WTC11 (cell line): ENCODE measurements around the gene CSNK2B. TPM values are rescaled to one million over a fixed set of nuclear protein-coding genes. Genes with fewer than 3 reads are reported as not detected.

Experiments
- ATAC-seq: fragments of 200-7000 bp; cut with Tn5 transposase; 2 replicates; pipeline ENCODE4 v1.10.0; 2021; ENCODE audit warnings: mild to moderate bottlenecking, moderate library complexity
- CTCF ChIA-PET: fragments of 300-600 bp; sonication (Branson Sonifier 250); formaldehyde crosslinking; loops from one replicate; lab custom pipeline; 2021; ENCODE audit warnings: antibody characterized with exemption; lab: Charles Lee
- POLR2A ChIA-PET: fragments of 350-600 bp; sonication (Branson Sonifier 250); formaldehyde crosslinking; loops from one replicate; lab custom pipeline; 2021; ENCODE audit warnings: antibody characterized with exemption; lab: Charles Lee
- DNase-seq: peaks from one replicate; pipeline ENCODE4 v3.0.0; 2021; ENCODE audit warnings: low spot score
- H3K27ac Mint-ChIP-seq: 2 replicates; pipeline ENCODE4 v1.8.0; 2021; ENCODE audit warnings: mixed read lengths
- H3K27me3 Mint-ChIP-seq: 2 replicates; pipeline ENCODE4 v1.8.0; 2021; ENCODE audit warnings: low read depth, mild to moderate bottlenecking, moderate library complexity, mixed read lengths
- H3K36me3 Mint-ChIP-seq: 2 replicates; pipeline ENCODE4 v1.8.0; 2021; ENCODE audit warnings: mixed read lengths
- H3K4me1 Mint-ChIP-seq: 2 replicates; pipeline ENCODE4 v1.8.0; 2022; ENCODE audit warnings: mixed read lengths
- H3K4me3 Mint-ChIP-seq: 2 replicates; pipeline ENCODE4 v1.8.0; 2021; ENCODE audit warnings: mild to moderate bottlenecking, moderate library complexity, mixed read lengths
- H3K9me3 Mint-ChIP-seq: 2 replicates; pipeline ENCODE4 v1.8.0; 2021; ENCODE audit warnings: mixed read lengths
- CDX4 ChIP-seq: fragments of 250-450 bp; sonication (Bioruptor Pico); IDR thresholded peaks from 2 replicates; pipeline ENCODE4 v1.9.0; 2021; ENCODE audit warnings: moderate library complexity, mild to moderate bottlenecking, inconsistent platforms, borderline replicate concordance
- CREM ChIP-seq: sonication (generic); formaldehyde crosslinking; IDR thresholded peaks from 2 replicates; pipeline ENCODE4 v1.8.1; 2022; ENCODE audit warnings: mild to moderate bottlenecking, missing genetic modification reagents, moderate library complexity
- EMX1 ChIP-seq: fragments of 250-450 bp; sonication (Bioruptor Pico); IDR thresholded peaks from 2 replicates; pipeline ENCODE4 v1.8.0; 2021; ENCODE audit warnings: mild to moderate bottlenecking
- ESRRA ChIP-seq: sonication (generic); formaldehyde crosslinking; IDR thresholded peaks from 2 replicates; pipeline ENCODE4 v1.8.1; 2022; ENCODE audit warnings: mild to moderate bottlenecking, missing genetic modification reagents, borderline replicate concordance
- GABPB1 ChIP-seq: sonication (generic); formaldehyde crosslinking; IDR thresholded peaks from 2 replicates; pipeline ENCODE4 v1.8.1; 2023; ENCODE audit warnings: mild to moderate bottlenecking, missing genetic modification reagents
- HMGA2 ChIP-seq: fragments of 250-450 bp; sonication (Bioruptor Pico); IDR thresholded peaks from 2 replicates; pipeline ENCODE4 v1.4.0; 2021; ENCODE audit warnings: mild to moderate bottlenecking, moderate library complexity
- IRF2 ChIP-seq: sonication (generic); formaldehyde crosslinking; IDR thresholded peaks from 2 replicates; pipeline ENCODE4 v1.8.0; 2022; ENCODE audit warnings: low read depth, missing genetic modification reagents, borderline replicate concordance
- KAT7 ChIP-seq: sonication (generic); formaldehyde crosslinking; IDR thresholded peaks from 2 replicates; pipeline ENCODE4 v1.8.1; 2023; ENCODE audit warnings: missing genetic modification reagents, mild to moderate bottlenecking, borderline replicate concordance
- MAX ChIP-seq: sonication (generic); formaldehyde crosslinking; IDR thresholded peaks from 2 replicates; pipeline ENCODE4 v1.8.0; 2022; ENCODE audit warnings: mild to moderate bottlenecking, missing genetic modification reagents
- RELA ChIP-seq: sonication (generic); formaldehyde crosslinking; IDR thresholded peaks from 2 replicates; pipeline ENCODE4 v1.8.1; 2022; ENCODE audit warnings: missing genetic modification reagents, mild to moderate bottlenecking, borderline replicate concordance
- SOX15 ChIP-seq: fragments of 250-450 bp; sonication (Bioruptor Pico); IDR thresholded peaks from 2 replicates; pipeline ENCODE4 v1.9.0; 2021; ENCODE audit warnings: mild to moderate bottlenecking
- SP1 ChIP-seq: sonication (generic); formaldehyde crosslinking; conservative IDR thresholded peaks from 2 replicates; pipeline ENCODE4 v1.8.1; 2022; ENCODE audit warnings: missing genetic modification reagents
- TEAD1 ChIP-seq: sonication (generic); formaldehyde crosslinking; IDR thresholded peaks from 2 replicates; pipeline ENCODE4 v1.8.0; 2022; ENCODE audit warnings: mild to moderate bottlenecking, missing genetic modification reagents
- ZBTB21 ChIP-seq: sonication (generic); formaldehyde crosslinking; IDR thresholded peaks from 2 replicates; pipeline ENCODE4 v1.8.1; 2023; ENCODE audit warnings: mild to moderate bottlenecking, missing genetic modification reagents, borderline replicate concordance
- ZNF219 ChIP-seq: sonication (generic); formaldehyde crosslinking; IDR thresholded peaks from 2 replicates; pipeline ENCODE4 v1.8.0; 2023; ENCODE audit warnings: missing genetic modification reagents, mild to moderate bottlenecking, borderline replicate concordance
- ZNF416 ChIP-seq: fragments of 250-450 bp; sonication (Bioruptor Pico); IDR thresholded peaks from 2 replicates; pipeline ENCODE4 v1.9.0; 2021; ENCODE audit warnings: mild to moderate bottlenecking, inconsistent platforms
- ZNF423 ChIP-seq: fragments of 250-450 bp; sonication (Bioruptor Pico); IDR thresholded peaks from 2 replicates; pipeline ENCODE4 v2.1.2; 2022; ENCODE audit warnings: mild to moderate bottlenecking, moderate library complexity
- ZNF671 ChIP-seq: fragments of 250-450 bp; sonication (Bioruptor Pico); IDR thresholded peaks from 2 replicates; pipeline ENCODE4 v1.8.0; 2021; ENCODE audit warnings: mild to moderate bottlenecking
- total RNA-seq: library from RNA; stranded (reverse); gene quantifications from 3 replicates; pipeline ENCODE4 v1.2.3, GENCODE V29; 2021
- TF ChIP-seq, protein P1 (sequence below): fragments of 250-450 bp; sonication (Bioruptor Pico); IDR thresholded peaks from 2 replicates; pipeline ENCODE4 v1.9.0; 2021; ENCODE audit warnings: mild to moderate bottlenecking
- TF ChIP-seq, protein P2 (sequence below): sonication (generic); formaldehyde crosslinking; IDR thresholded peaks from 2 replicates; pipeline ENCODE4 v1.8.0; 2022; ENCODE audit warnings: mild to moderate bottlenecking, missing genetic modification reagents
- TF ChIP-seq, protein P3 (sequence below): fragments of 250-450 bp; sonication (Bioruptor Pico); conservative IDR thresholded peaks from 2 replicates; pipeline ENCODE4 v1.9.0; 2021; ENCODE audit warnings: mild to moderate bottlenecking
- TF ChIP-seq, protein P4 (sequence below): sonication (generic); formaldehyde crosslinking; IDR thresholded peaks from 2 replicates; pipeline ENCODE4 v1.8.1; 2022; ENCODE audit warnings: mild to moderate bottlenecking, missing genetic modification reagents, moderate library complexity, borderline replicate concordance

The CSNK2B gene
- total RNA-seq, 1 experiment from 2014 or later: 183 TPM

DNA sequence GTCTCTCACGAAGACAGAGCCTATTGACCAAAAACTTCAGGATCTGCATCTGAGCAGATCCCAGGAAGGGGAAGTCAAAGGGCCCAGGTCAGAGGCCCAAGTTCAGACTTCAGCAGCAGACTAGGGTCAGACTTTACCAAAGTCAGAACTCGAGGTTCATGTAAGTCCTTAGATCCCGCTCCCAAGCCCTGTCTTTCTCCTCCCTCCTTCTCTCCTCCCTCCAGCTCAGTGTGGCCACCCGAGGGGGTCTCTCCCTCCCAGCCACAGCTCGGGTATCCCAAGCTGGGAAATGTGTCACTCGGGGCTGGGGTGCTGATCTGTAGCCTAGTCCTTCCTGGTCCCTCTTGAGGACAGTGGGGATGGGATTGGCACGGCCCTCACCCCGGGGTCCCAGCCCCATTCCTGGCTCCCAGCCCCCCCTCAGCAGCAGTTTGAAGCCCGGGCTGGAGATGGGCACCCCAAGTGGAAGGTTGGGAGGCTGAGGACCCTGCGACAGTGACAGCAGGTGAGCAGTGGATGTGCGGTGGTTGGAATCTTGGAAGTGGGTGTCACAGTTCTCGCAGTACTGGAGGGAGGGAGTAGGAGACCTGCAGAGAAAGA is 3.7 kb upstream of the CSNK2B start:
- Mint-ChIP-seq H3K4me1 (peaks cover 43% of the 10 kb centered on the region), H3K27ac (peak overlapping the region; percentile 41; the same call in 1 of the 2 replicates), H3K36me3 (peaks cover 30% of the 10 kb centered on the region), H3K27me3 (no peaks in the 10 kb centered on the region), H3K9me3 (no peaks in the 10 kb centered on the region), H3K4me3 (no peak overlapping the region)
- ChIA-PET POLR2A (no interaction called here), CTCF (interaction anchor here (0.7 to 2.1 kb wide), 3 partner anchors 10 to 108 kb away, joined by 6 to 14 read pairs (median 12); partner anchors contain the start of genes BAG6 and DDAH2)
- no peak for DNase-seq
- ATAC-seq: no peak
- TF ChIP-seq GABPB1 (CRISPR knock-in tag): no peak
- no peak for TF ChIP-seq ZBTB21 (CRISPR knock-in tag)
- no peak for TF ChIP-seq IRF2 (CRISPR knock-in tag)
- no peak for TF ChIP-seq KAT7
- no peak for TF ChIP-seq ZNF416 (CRISPR knock-in tag)
- no peak for TF ChIP-seq HMGA2 (CRISPR knock-in tag)
- no peak for TF ChIP-seq TEAD1 (CRISPR knock-in tag)
- TF ChIP-seq, protein P1, sequence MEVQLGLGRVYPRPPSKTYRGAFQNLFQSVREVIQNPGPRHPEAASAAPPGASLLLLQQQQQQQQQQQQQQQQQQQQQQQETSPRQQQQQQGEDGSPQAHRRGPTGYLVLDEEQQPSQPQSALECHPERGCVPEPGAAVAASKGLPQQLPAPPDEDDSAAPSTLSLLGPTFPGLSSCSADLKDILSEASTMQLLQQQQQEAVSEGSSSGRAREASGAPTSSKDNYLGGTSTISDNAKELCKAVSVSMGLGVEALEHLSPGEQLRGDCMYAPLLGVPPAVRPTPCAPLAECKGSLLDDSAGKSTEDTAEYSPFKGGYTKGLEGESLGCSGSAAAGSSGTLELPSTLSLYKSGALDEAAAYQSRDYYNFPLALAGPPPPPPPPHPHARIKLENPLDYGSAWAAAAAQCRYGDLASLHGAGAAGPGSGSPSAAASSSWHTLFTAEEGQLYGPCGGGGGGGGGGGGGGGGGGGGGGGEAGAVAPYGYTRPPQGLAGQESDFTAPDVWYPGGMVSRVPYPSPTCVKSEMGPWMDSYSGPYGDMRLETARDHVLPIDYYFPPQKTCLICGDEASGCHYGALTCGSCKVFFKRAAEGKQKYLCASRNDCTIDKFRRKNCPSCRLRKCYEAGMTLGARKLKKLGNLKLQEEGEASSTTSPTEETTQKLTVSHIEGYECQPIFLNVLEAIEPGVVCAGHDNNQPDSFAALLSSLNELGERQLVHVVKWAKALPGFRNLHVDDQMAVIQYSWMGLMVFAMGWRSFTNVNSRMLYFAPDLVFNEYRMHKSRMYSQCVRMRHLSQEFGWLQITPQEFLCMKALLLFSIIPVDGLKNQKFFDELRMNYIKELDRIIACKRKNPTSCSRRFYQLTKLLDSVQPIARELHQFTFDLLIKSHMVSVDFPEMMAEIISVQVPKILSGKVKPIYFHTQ: no peak

GRCh38 chr6:31663126-31663960 is 2.5 kb upstream of the CSNK2B start:
- TF ChIP-seq MAX (no peak), EMX1 (CRISPR knock-in tag) (no peak), SP1 (CRISPR knock-in tag) (no peak), RELA (CRISPR knock-in tag) (no peak), ESRRA (CRISPR knock-in tag) (no peak), HMGA2 (CRISPR knock-in tag) (no peak), ZNF671 (CRISPR knock-in tag) (no peak), CDX4 (CRISPR knock-in tag) (no peak), CREM (CRISPR knock-in tag) (no peak), ZNF423 (no peak), KAT7 (no peak), ZNF219 (CRISPR knock-in tag) (no peak), SOX15 (CRISPR knock-in tag) (no peak)
- TF ChIP-seq, protein P2, sequence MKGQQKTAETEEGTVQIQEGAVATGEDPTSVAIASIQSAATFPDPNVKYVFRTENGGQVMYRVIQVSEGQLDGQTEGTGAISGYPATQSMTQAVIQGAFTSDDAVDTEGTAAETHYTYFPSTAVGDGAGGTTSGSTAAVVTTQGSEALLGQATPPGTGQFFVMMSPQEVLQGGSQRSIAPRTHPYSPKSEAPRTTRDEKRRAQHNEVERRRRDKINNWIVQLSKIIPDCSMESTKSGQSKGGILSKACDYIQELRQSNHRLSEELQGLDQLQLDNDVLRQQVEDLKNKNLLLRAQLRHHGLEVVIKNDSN (CRISPR knock-in tag): no peak
- TF ChIP-seq, protein P3, sequence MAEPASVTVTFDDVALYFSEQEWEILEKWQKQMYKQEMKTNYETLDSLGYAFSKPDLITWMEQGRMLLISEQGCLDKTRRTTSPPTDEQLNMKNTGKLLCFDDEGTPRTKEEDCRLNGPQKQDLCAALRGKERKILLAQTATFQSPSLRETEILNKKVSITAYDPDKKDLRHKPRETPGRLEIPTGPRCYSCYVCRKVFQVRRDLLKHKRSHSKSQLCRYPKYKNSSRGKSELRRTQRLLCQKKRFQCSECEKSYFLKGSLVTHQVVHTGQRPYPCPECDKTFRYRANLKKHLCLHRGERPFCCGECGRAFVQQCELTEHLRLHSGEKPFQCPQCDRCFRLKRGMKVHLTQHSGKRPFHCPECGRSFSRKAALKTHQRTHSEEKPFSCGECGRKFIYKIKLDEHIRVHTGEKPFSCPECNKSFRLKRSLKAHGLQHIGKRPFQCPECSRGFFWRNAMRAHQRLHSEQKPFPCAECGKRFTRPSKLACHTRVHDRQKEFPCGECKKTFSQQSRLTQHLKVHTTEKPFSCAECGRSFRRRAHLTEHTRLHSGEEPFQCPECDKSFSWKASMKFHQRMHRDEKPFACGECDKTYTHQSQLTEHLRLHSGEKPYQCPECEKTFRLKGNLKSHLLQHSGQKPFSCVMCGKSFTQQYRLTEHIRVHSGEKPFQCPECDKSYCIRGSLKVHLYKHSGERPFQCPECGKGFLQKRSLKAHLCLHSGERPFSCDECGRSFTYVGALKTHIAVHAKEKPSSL (CRISPR knock-in tag): no peak
- TF ChIP-seq, protein P4, sequence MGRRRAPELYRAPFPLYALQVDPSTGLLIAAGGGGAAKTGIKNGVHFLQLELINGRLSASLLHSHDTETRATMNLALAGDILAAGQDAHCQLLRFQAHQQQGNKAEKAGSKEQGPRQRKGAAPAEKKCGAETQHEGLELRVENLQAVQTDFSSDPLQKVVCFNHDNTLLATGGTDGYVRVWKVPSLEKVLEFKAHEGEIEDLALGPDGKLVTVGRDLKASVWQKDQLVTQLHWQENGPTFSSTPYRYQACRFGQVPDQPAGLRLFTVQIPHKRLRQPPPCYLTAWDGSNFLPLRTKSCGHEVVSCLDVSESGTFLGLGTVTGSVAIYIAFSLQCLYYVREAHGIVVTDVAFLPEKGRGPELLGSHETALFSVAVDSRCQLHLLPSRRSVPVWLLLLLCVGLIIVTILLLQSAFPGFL (CRISPR knock-in tag): no peak
- TF ChIP-seq, all 79 proteins: peak for 0
- POLR2A ChIA-PET: interaction anchor here (0.5 to 1.5 kb wide), 3 partner anchors 27 to 491 kb away, joined by 3 to 4 read pairs (median 3); no protein-coding TSS in a partner anchor
- ATAC-seq: no peak
- CTCF ChIA-PET: interaction anchor here (0.7 to 1.1 kb wide), 2 partner anchors 65 to 107 kb away, joined by 4 to 6 read pairs; no protein-coding TSS in a partner anchor
- Mint-ChIP-seq H3K4me1 (peaks cover 42% of the 10 kb centered on the region), H3K4me3 (peak overlapping the region; percentile 91), H3K27me3 (no peaks in the 10 kb centered on the region), H3K27ac (peak overlapping the region; percentile 84), H3K36me3 (peaks cover 39% of the 10 kb centered on the region), H3K9me3 (no peaks in the 10 kb centered on the region)
- DNase-seq: no peak
